OCI-LY7 (cell line): Measurements from ENCODE around the gene THSD7A. TPM values are rescaled to one million over a fixed set of nuclear protein-coding genes. Genes with fewer than 3 reads are reported as not detected.

Experiments
- BruUV-seq: library from RNA; stranded (reverse); fragments of 400-500 nt; replicated peaks from 2 replicates; lab custom pipeline; 2021; lab: Mats Ljungman, UMichigan
- CTCF ChIA-PET: fragments of 300-600 bp; sonication (Branson Sonifier 250); formaldehyde crosslinking; loops from one replicate; lab custom pipeline; 2022; ENCODE audit warnings: antibody characterized with exemption; ENCODE audit not compliant: unreplicated experiment; lab: Charles Lee
- POLR2A ChIA-PET: fragments of 300-600 bp; sonication (Branson Sonifier 250); formaldehyde crosslinking; loops from one replicate; lab custom pipeline; 2022; ENCODE audit warnings: antibody characterized with exemption; lab: Charles Lee
- DNase-seq: peaks from one replicate; pipeline ENCODE4 v3.0.0-alpha.2; 2015; ENCODE audit warnings: low spot score
- H2AFZ ChIP-seq: fragments of 200-600 bp; sonication (generic), shearing (Covaris generic); 2 replicates; pipeline ENCODE4 v1.6.1; 2014; ENCODE audit warnings: mild to moderate bottlenecking, antibody characterized with exemption, low read length, moderate library complexity
- H3K27ac ChIP-seq: fragments of 200-600 bp; sonication (generic); 2 replicates; pipeline ENCODE4 v1.5.1; 2014; ENCODE audit warnings: mixed run types, low read depth, mild to moderate bottlenecking, moderate library complexity, low read length, inconsistent platforms; ENCODE audit not compliant: poor library complexity, severe bottlenecking
- H3K36me3 ChIP-seq: fragments of 200-600 bp; sonication (generic); 2 replicates; pipeline ENCODE4 v1.6.1; 2014; ENCODE audit warnings: mild to moderate bottlenecking, antibody characterized with exemption, low read length, moderate library complexity, mixed read lengths; ENCODE audit not compliant: insufficient read depth
- H3K4me1 ChIP-seq: fragments of 200-600 bp; sonication (generic); 2 replicates; pipeline ENCODE4 v1.5.1; 2014; ENCODE audit warnings: mild to moderate bottlenecking, low read length; ENCODE audit not compliant: insufficient read depth, poor library complexity, severe bottlenecking
- H3K4me2 ChIP-seq: fragments of 200-600 bp; sonication (generic); 2 replicates; pipeline ENCODE4 v1.6.1; 2014; ENCODE audit warnings: mild to moderate bottlenecking, low read length
- H3K4me3 ChIP-seq: fragments of 200-600 bp; sonication (generic); 2 replicates; pipeline ENCODE4 v1.5.1; 2014; ENCODE audit warnings: mild to moderate bottlenecking, low read depth, low read length; ENCODE audit not compliant: poor library complexity, severe bottlenecking
- H3K79me2 ChIP-seq: fragments of 200-600 bp; sonication (generic); 2 replicates; pipeline ENCODE4 v1.6.1; 2016; ENCODE audit warnings: low read depth, mild to moderate bottlenecking, low read length, moderate library complexity, mixed read lengths; ENCODE audit not compliant: insufficient read depth
- H3K9me2 ChIP-seq: fragments of 200-600 bp; sonication (generic); 2 replicates; pipeline ENCODE4 v1.6.1; 2016; ENCODE audit warnings: mild to moderate bottlenecking, low read length, mixed read lengths; ENCODE audit not compliant: insufficient read depth
- H3K9me3 ChIP-seq: fragments of 200-600 bp; sonication (generic); 2 replicates; pipeline ENCODE4 v1.6.1; 2014; ENCODE audit warnings: mild to moderate bottlenecking, mixed run types, low read length, mixed read lengths
- H4K20me1 ChIP-seq: fragments of 200-600 bp; sonication (generic); 2 replicates; pipeline ENCODE4 v1.6.1; 2014; ENCODE audit warnings: mild to moderate bottlenecking, antibody characterized with exemption, low read length, moderate library complexity, mixed read lengths; ENCODE audit not compliant: insufficient read depth
- CTCF ChIP-seq: fragments of 200-600 bp; sonication (generic); conservative IDR thresholded peaks from 2 replicates; pipeline ENCODE4 v1.5.1; 2014; ENCODE audit warnings: mild to moderate bottlenecking, antibody characterized with exemption, low read length, moderate library complexity, mixed read lengths
- EZH2phosphoT487 ChIP-seq: fragments of 200-600 bp; sonication (generic); IDR thresholded peaks from 2 replicates; pipeline ENCODE4 v1.6.1; 2018; ENCODE audit warnings: low read depth, borderline replicate concordance, mild to moderate bottlenecking, mixed run types, antibody characterized with exemption, low read length, moderate library complexity, mixed read lengths
- intact Hi-C: fragments of 100-400 bp; cut with micrococcal nuclease; formaldehyde crosslinking; loops from one replicate; pipeline ENCODE4 v1.10.0; 2022; ENCODE audit not compliant: unreplicated experiment
- total RNA-seq, 2 experiments: library from RNA; depleted of rRNA in 1 of 2; stranded (reverse); fragments of >200 nt in 1 of 2; shearing (Covaris generic) in 1 of 2; gene quantifications; 2 replicates each; pipeline ENCODE4 v1.2.3, GENCODE V29; 2014 to 2022

The THSD7A gene
- total RNA-seq, 2 experiments from 2014 or later, result 0.13 TPM; not detected in 1

- no peak for DNase-seq
- POLR2A ChIA-PET, result no interaction called here
- Histone ChIP-seq H3K4me3 (no peak overlapping the region), H3K4me2 (no peak overlapping the region), H3K9me2 (no peaks in the 10 kb centered on the region), H3K36me3 (no peaks in the 10 kb centered on the region), H3K9me3 (no peaks in the 10 kb centered on the region), H3K79me2 (no peaks in the 10 kb centered on the region), H3K27ac (no peak overlapping the region), H4K20me1 (no peaks in the 10 kb centered on the region), H3K4me1 (no peaks in the 10 kb centered on the region), H2AFZ (no peak overlapping the region)
- TF ChIP-seq CTCF (no peak), EZH2phosphoT487 (no peak)
- BruUV-seq, result no TSS peak
- intact Hi-C loops, result no loop called here
- CTCF ChIA-PET, result no interaction called here
These were observed 56.6 kb downstream of the THSD7A start for GRCh38 chr7:11775401-11775800.

DNA sequence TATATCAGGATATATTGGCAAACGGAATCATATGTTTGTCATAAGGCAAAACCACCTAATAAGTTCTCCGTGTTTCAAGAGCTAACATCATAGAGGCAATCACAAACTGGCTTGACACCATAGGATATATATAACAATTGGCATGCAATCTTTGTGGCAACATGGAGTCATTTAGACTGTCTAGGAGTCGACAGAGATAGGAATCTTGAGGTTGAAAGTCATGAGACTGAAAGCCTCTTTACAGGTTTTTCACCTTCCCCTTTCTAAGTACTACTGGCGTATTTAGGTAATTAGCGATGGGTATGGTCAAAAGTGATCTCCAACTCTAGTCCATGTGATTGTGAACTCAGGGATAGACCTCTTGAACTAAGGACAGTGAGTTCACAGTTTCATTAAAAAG lies 63.7 kb downstream of the THSD7A start:
- H2AFZ ChIP-seq, result no peak overlapping the region
- H3K4me3 ChIP-seq, result no peak overlapping the region
- BruUV-seq, result no TSS peak
- POLR2A ChIA-PET, result interaction anchor here (0.7 to 0.9 kb wide), 2 partner anchors 19 to 189 kb away, joined by 3 to 4 read pairs; no protein-coding TSS in a partner anchor
- TF ChIP-seq CTCF (no peak), EZH2phosphoT487 (no peak)
- CTCF ChIA-PET, result no interaction called here
- H4K20me1 ChIP-seq, result no peaks in the 10 kb centered on the region
- H3K79me2 ChIP-seq, result no peaks in the 10 kb centered on the region
- H3K9me2 ChIP-seq, result no peaks in the 10 kb centered on the region
- no peaks in the 10 kb centered on the region for H3K4me1 ChIP-seq
- H3K9me3 ChIP-seq, result no peaks in the 10 kb centered on the region
- H3K27ac ChIP-seq, result no peak overlapping the region
- intact Hi-C loops, result no loop called here
- no peaks in the 10 kb centered on the region for H3K36me3 ChIP-seq
- no peak overlapping the region for H3K4me2 ChIP-seq
- no peak for DNase-seq

DNA sequence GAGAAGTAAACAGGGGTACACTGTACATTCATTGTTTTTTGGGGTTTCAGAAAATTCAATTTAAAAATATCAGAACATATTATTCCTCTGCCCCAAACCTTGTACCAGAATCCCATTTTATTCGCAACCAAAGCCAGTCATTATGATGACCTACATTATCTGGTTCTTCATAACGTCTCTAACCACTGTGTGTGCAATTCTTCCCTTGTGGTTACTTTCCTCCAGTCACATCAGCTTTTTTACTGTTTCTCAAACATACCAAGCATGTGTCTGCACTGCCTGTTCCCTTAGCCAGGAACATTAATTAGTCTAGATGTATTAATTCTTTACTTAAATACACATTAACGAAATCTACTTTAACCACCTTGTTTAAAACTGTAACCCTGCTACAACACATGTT lies 64.8 kb downstream of the THSD7A start:
- Histone ChIP-seq H3K9me3 (no peaks in the 10 kb centered on the region), H3K79me2 (no peaks in the 10 kb centered on the region), H3K27ac (no peak overlapping the region), H2AFZ (no peak overlapping the region), H3K4me3 (no peak overlapping the region), H4K20me1 (no peaks in the 10 kb centered on the region), H3K4me2 (no peak overlapping the region), H3K9me2 (no peaks in the 10 kb centered on the region), H3K4me1 (no peaks in the 10 kb centered on the region), H3K36me3 (no peaks in the 10 kb centered on the region)
- DNase-seq, result no peak
- CTCF ChIA-PET, result no interaction called here
- POLR2A ChIA-PET, result interaction anchor here (0.9 kb wide), 1 partner anchor 18 kb away, joined by 4 read pairs; no protein-coding TSS in a partner anchor
- BruUV-seq, result no TSS peak
- intact Hi-C loops, result no loop called here
- TF ChIP-seq CTCF, result no peak
- TF ChIP-seq EZH2phosphoT487, result no peak
